T1000 (cell line): ENCODE data around the gene PCBP4.

ENCODE experiments used
- DNase-seq: peaks from one replicate; lab custom pipeline; 2025; ENCODE audit warnings: mixed read lengths; lab: John Stamatoyannopoulos, UW

Gene PCBP4

GRCh38 chr3:51971350-51971749, 4.1 kb upstream of the PCBP4 start:
- DNase-seq, result no peak

GRCh38 chr3:51970606-51971300, 3.5 kb upstream of the PCBP4 start:
- no peak for DNase-seq

DNA sequence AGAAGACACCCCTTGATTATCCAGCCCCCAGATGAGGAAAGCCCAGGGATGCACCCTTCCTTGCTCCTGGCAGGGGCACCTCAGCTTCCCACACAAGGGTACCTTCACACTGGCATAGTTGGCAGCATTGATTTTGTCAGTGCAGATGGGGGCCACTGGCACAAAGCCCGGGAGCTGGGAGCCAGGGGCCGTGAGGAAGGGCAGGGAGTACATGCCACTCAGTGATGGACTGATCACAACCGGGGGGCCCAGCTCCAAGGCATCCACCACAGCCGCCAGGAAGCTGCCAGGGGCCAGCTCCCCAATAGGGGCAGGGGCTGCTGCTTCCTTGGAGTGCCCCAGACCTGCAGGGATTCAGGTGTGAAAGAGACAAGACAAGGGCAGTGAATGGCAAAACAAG, 2.6 kb upstream of the PCBP4 start:
- DNase-seq, result no peak

- no peak for DNase-seq
These were observed 1.8 kb upstream of the PCBP4 start for GRCh38 chr3:51968883-51969678.

- no peak for DNase-seq
These were observed 1.0 kb upstream of the PCBP4 start for GRCh38 chr3:51968170-51968775.

DNA sequence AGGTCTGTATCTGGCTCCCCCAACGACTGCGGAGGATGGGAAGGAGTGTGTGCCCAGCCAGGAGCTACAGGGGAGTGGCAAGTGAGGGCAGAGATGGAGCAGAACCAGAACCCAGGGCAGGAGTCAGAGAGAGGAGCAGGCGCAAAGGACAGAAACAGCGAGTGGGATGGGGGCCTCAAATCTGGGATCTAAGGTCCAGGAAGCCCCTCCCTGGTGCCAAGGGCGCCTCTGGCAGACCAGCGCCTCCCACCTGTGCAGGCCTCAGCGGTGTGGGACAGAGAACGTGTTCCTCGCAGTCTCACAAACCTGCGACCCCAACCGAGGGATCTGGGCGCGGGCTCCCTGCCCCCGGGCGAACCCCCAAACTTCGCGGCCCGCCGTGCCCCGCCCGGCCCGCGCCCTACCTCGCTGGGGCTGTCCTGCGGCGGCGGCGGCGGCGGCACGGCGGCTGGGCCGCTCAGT, 301 bp downstream of the PCBP4 start:
- DNase-seq, result no peak

GRCh38 chr3:51966486-51966885, 768 bp downstream of the PCBP4 start:
- no peak for DNase-seq

DNA sequence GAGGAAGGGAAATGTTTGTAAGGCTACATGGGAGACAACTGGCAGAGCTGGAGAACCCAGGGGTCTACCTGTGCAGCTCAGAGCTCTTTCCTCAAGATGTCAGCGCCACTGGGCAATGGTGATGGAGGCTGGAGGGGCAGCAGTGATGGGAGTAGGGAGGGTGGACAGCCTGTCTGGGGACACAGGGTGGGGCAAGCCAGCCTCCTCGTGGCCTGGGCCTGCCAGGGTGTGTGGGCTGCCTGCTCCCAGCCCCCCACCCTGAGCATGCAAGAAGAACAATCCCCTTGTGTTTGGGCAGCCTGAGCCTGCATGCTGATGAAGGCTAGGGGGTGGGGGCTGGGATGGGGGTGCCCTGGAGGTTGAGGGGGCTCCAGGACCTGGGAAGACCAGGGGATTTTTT, 1.2 kb downstream of the PCBP4 start:
- DNase-seq, result no peak

DNA sequence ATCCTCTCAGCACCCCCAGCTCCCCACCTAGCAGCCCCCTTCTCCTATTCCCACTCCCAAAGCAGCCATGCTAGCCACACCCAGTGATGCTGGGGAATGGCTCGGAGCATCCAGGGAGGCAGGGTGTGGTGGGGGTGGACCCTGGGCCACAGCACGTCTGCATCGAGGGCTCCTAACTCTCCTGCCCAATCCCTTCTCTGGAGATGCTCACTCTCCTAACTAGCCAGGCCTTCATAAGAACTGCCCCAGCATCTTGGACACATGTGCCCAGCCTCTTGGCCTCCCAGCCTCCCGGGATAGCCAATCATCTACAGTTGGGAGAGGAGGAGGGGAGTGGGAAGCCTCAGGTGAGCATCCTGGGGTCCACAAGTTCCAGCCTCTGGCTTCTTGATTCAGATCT, 2.7 kb downstream of the PCBP4 start:
- DNase-seq, result no peak

- no peak for DNase-seq
These were observed 3.3 kb downstream of the PCBP4 start for GRCh38 chr3:51963951-51964451.

DNA sequence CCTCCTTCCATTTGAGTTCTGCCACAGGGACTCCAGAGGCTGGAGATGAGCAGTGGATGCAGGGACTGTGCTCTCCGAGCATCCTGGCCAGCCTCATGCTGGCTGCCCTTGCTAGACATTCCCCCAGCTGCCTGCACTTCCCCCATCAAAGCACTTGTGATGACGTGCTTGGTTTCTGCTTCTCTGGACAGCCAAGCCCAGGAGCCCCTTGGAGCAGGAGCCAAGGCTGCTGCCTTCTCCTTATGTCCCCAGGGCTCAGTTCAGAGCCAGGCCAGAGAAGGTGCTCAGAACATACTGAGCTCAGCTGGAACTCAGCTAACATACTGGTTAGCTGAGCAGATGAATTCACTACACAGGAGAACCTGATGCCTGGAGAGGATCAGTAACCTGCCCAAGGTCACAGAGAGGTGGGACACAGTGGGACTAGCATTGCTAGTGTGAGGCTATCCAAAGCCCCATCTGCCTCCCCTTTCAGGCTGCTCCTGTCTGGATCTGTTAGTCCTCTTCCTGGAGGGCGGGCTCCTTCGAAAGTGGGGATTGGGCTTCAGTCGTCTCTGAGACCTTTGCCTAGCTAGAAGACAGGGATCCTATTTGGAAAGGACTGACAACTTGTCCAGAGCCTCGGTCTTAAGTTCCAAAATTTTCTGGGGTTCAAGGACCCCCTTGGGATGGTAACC, 4.3 kb downstream of the PCBP4 start:
- no peak for DNase-seq

GRCh38 chr3:51961602-51962569, 5.4 kb downstream of the PCBP4 start:
- no peak for DNase-seq

DNA sequence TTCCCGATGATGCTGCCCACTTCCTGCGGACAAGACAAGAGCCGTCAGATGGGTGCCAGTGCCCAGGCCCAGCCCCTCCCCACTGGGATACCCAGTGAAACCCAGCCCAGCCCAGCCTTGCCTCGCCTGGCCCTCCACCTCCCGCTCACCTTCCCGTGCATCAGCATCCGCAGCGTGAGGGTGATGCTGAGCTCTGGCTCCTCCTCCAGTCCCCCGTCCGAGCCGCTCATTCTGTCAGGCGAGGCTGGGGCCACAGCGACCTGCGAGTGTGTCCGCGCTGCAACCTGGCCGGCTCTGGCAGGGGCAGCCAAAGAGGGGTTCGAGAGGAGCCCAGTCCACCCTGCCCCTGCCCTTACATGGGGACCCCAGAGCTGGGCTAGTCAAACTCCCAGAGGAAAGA, 6.2 kb downstream of the PCBP4 start:
- no peak for DNase-seq

GRCh38 chr3:51960386-51960785, 6.9 kb downstream of the PCBP4 start:
- no peak for DNase-seq

DNA sequence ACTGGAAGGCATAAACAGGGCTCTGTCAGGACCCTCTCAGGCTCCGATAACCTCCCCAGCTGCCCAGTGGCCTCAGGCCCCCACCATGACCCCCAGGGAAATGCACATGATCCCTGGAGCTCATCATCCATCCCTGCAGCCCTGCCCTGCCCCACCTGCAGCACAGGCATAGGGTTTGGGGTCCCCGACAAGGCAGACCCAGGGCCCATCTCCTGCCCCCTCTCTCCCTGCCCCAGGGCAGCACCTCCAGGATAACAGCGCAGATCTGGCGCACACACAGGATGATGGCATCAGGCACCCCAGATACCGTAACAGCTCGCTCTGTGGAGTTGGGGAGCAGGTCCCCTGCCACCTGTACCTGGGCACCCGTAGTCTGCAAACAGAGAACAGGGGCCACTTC, 7.6 kb downstream of the PCBP4 start:
- no peak for DNase-seq

- DNase-seq, result no peak
These were observed 8.4 kb downstream of the PCBP4 start for GRCh38 chr3:51958603-51959521.

DNA sequence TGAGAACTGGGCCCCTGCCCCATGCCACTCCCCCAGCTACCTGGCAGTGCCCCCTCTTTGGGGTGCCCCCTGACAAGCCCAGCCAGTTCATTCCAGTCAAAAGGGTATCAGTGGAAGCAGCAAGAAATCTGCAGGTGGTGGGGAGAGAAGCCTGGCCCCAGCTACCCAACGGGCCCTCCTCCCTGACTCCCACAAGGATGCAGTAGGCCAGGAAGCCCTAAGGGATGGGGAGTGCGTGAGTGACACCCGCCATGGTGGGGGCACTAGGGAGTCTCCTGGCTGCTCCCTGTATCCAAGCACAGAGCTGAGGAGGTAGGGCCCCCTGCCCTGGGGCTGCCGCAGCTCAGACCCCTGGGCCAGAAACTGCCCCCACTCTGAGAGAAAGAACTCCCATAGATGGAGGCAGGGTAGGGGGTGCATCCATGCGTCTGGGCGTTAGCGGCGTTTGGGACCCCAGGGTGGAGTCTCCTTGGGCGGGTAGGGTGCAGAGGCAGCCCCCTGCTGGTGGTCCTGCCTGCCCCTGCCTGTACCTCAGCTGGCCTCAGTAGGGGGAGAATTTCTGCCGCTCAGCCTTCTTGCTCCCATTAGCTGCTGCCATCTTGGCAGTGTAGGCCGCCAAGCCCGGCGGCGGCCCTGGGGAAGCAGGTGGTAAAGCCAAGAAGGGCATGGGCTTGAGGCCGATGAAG, 9.6 kb downstream of the PCBP4 start:
- DNase-seq, result no peak

DNA sequence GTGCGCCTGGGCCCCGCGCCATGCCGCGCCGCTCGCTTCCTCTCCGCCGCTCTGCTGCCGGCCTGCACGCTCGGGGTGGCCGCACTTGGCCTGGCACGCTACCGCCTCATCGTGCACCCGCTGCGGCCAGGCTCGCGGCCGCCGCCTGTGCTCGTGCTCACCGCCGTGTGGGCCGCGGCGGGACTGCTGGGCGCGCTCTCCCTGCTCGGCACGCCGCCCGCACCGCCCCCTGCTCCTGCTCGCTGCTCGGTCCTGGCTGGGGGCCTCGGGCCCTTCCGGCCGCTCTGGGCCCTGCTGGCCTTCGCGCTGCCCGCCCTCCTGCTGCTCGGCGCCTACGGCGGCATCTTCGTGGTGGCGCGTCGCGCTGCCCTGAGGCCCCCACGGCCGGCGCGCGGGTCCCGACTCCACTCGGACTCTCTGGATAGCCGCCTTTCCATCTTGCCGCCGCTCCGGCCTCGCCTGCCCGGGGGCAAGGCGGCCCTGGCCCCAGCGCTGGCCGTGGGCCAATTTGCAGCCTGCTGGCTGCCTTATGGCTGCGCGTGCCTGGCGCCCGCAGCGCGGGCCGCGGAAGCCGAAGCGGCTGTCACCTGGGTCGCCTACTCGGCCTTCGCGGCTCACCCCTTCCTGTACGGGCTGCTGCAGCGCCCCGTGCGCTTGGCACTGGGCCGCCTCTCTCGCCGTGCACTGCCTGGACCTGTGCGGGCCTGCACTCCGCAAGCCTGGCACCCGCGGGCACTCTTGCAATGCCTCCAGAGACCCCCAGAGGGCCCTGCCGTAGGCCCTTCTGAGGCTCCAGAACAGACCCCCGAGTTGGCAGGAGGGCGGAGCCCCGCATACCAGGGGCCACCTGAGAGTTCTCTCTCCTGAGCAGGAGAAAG, 11.1 kb downstream of the PCBP4 start:
- DNase-seq, result no peak
